ENCODE data around the gene TIGD1.

The TIGD1 gene

GRCh38 chr2:232501331-232501771 is 49.0 kb downstream of the TIGD1 start:
- Mint-ChIP-seq H3K4me3 (no peak overlapping the region), H3K36me3 (no peaks in the 10 kb centered on the region), H3K27me3 (peaks cover 26% of the 10 kb centered on the region), H3K27ac (no peak overlapping the region), H3K9me3 (no peaks in the 10 kb centered on the region), H3K4me1 (peaks cover 7% of the 10 kb centered on the region)
- no peak for ATAC-seq (ENCODE audit: low read depth)
- DNase-seq (ENCODE audit: low spot score in 2 of 2): no peak

GRCh38 chr2:232498452-232498851 is 51.9 kb downstream of the TIGD1 start:
- H3K27me3 Mint-ChIP-seq: peaks cover 19% of the 10 kb centered on the region
- H3K9me3 Mint-ChIP-seq: no peaks in the 10 kb centered on the region
- H3K27ac Mint-ChIP-seq: no peak overlapping the region
- H3K4me3 Mint-ChIP-seq: no peak overlapping the region
- ATAC-seq (ENCODE audit: low read depth): no peak
- peaks cover 5% of the 10 kb centered on the region for H3K4me1 Mint-ChIP-seq
- DNase-seq (ENCODE audit: low spot score in 2 of 2): no peak
- no peaks in the 10 kb centered on the region for H3K36me3 Mint-ChIP-seq
